ENCODE measurements around the gene REM2. TPM values are rescaled to one million over a fixed set of nuclear protein-coding genes. Genes with fewer than 3 reads are reported as not detected.
"Not testable (repeated sequence)": the region's sequence is repeated elsewhere in the genome, so short reads cannot be mapped to it uniquely, and the experiment has no call there.

REM2 gene
- total RNA-seq, 4 donors from 2014 or later: 1.1 TPM; not detected in 3

DNA sequence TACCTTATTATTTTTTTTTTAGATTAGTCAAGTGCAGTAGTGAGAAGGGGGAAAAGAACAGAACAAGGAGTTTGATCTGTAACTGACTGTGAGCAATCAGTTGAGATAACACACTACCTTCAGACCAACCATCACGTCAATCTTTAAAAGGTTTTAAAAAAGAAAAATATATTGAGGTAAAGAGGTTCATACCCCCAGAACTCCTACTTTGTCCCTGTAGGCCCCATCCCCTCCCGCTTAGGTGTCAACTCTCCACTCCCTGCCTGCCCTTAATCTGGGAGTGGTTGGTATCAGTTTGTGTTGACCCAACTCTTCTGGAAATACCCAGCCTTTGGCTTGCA, 30.5 kb upstream of the REM2 start:
- intact Hi-C loops (cut with DNase I; ENCODE audit: low total_unique reads): loop anchor here (2.0 to 5.0 kb wide), 2 partner anchors 18 to 200 kb away; partner anchors contain the start of gene LRP10
- ATAC-seq: no peak

DNA sequence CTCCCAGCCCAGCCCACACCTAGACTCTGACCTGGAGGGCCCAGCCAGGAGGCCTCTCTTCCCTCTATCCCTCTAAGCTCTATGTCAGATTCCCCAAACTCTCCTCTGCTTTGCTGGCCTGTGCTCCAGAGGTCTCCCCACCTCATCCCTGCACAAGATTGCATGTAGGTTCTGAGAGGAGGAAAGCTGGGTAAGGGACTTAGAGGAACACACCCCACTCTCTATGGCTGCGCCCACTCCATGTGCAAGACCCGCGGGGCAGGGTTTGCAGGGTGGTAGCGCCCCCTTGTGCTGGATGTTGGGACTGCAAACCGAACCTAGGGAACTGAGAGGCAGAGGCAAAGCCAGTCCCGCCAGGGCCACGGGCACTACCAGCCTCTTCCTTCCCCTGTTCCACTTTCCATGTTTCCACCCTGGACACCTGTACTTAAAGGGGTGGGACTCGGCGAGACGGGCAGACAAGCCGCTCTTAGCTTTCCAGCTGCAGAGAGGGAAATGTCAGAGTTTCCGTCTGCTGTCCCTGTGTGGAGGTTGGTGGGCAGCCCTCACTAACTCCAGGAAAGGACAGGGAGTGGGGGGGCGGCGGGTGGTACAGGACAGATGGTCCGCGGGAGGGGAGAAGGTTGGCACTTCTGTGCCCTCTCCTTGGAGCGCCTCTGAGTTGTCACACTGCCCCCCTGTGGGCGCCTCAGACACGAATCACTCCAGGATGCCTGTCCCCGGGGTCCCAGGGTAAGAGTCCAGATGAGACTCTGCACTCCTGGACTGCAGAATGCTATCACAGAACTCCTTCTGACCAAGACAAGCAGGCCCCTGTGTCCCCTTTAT, 29.9 kb upstream of the REM2 start:
- H3K4me3 ChIP-seq: peak overlapping the region; percentile 43 to 56 (median 50)
- peak overlapping the region in 1 of 4 donors; percentile 32 for H3K27ac ChIP-seq
- no peaks in the 10 kb centered on the region for H3K9me3 ChIP-seq
- DNase-seq (peak; percentile 52 to 80), ATAC-seq (peak; percentile 60 to 66)
- H3K27me3 ChIP-seq: no peaks in the 10 kb centered on the region
- intact Hi-C loops (cut with DNase I; ENCODE audit: low total_unique reads): loop anchor here (1.0 to 5.0 kb wide), 4 partner anchors 18 to 296 kb away; partner anchors contain the start of gene LRP10
- in situ Hi-C loops (cut with MboI; ENCODE audit: low sequenced_read_pairs in 4 of 4): loop anchor here (10.0 to 25.0 kb wide), 3 partner anchors 288 to 466 kb away; no protein-coding TSS in a partner anchor
- no peak for TF ChIP-seq POLR2A (IDR thresholded peaks at IDR 0.05)
- TF ChIP-seq, protein P1, sequence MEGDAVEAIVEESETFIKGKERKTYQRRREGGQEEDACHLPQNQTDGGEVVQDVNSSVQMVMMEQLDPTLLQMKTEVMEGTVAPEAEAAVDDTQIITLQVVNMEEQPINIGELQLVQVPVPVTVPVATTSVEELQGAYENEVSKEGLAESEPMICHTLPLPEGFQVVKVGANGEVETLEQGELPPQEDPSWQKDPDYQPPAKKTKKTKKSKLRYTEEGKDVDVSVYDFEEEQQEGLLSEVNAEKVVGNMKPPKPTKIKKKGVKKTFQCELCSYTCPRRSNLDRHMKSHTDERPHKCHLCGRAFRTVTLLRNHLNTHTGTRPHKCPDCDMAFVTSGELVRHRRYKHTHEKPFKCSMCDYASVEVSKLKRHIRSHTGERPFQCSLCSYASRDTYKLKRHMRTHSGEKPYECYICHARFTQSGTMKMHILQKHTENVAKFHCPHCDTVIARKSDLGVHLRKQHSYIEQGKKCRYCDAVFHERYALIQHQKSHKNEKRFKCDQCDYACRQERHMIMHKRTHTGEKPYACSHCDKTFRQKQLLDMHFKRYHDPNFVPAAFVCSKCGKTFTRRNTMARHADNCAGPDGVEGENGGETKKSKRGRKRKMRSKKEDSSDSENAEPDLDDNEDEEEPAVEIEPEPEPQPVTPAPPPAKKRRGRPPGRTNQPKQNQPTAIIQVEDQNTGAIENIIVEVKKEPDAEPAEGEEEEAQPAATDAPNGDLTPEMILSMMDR (IDR thresholded peaks at IDR 0.05 in 4 of 5, conservative IDR thresholded peaks at IDR 0.05 in 1 of 5): peak; percentile 90 to 98 (median 94)
- no peaks in the 10 kb centered on the region for H3K36me3 ChIP-seq
- peaks cover 40% of the 10 kb centered on the region in 2 donors for H3K4me1 ChIP-seq

More for the DNA sequence above, 30.5 kb upstream of the REM2 start:
- peaks cover 42 to 46% of the 10 kb centered on the region in 2 donors for H3K4me1 ChIP-seq
- no peak for TF ChIP-seq POLR2A (IDR thresholded peaks at IDR 0.05)
- TF ChIP-seq, protein P1 (IDR thresholded peaks at IDR 0.05 in 4 of 5, conservative IDR thresholded peaks at IDR 0.05 in 1 of 5): no peak
- H3K9me3 ChIP-seq: no peaks in the 10 kb centered on the region
- no peak overlapping the region for H3K4me3 ChIP-seq
- no peaks in the 10 kb centered on the region for H3K36me3 ChIP-seq
- H3K27me3 ChIP-seq: no peaks in the 10 kb centered on the region
- no peak for DNase-seq
- in situ Hi-C loops (cut with MboI; ENCODE audit: low sequenced_read_pairs in 4 of 4): loop anchor here (10.0 to 25.0 kb wide), 3 partner anchors 288 to 465 kb away; no protein-coding TSS in a partner anchor
- H3K27ac ChIP-seq: no peak overlapping the region

DNA sequence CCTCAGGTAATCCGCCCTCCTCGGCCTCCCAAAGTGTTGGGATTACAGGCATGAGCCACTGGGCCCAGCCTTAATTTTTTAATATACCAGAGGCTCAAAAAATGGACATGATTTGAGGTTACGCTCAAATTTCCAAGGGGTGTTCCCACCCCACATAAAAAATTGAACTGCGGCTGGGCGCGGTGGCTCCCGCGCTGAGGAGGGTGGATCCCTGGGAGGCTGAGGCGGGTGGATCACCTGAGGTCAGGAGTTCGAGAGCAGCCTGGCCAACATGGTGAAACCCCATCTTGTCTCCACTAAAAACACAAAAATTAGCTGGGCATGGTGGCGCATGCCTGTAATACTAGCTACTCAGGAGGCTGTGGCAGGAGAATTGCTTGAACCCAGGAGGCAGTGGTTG, 28.7 kb upstream of the REM2 start:
- intact Hi-C loops (cut with DNase I; ENCODE audit: low total_unique reads) (loop anchor here (5.0 kb wide), 1 partner anchor 202 kb away; no protein-coding TSS in a partner anchor), in situ Hi-C loops (cut with MboI; ENCODE audit: low sequenced_read_pairs in 4 of 4) (loop anchor here (10.0 to 25.0 kb wide), 3 partner anchors 289 to 467 kb away; no protein-coding TSS in a partner anchor)
- H3K4me3 ChIP-seq, H3K9me3 ChIP-seq, ATAC-seq, H3K27ac ChIP-seq, H3K27me3 ChIP-seq, H3K36me3 ChIP-seq, DNase-seq: not testable (repeated sequence)
- peaks cover 29% of the 10 kb centered on the region in 2 donors for H3K4me1 ChIP-seq

DNA sequence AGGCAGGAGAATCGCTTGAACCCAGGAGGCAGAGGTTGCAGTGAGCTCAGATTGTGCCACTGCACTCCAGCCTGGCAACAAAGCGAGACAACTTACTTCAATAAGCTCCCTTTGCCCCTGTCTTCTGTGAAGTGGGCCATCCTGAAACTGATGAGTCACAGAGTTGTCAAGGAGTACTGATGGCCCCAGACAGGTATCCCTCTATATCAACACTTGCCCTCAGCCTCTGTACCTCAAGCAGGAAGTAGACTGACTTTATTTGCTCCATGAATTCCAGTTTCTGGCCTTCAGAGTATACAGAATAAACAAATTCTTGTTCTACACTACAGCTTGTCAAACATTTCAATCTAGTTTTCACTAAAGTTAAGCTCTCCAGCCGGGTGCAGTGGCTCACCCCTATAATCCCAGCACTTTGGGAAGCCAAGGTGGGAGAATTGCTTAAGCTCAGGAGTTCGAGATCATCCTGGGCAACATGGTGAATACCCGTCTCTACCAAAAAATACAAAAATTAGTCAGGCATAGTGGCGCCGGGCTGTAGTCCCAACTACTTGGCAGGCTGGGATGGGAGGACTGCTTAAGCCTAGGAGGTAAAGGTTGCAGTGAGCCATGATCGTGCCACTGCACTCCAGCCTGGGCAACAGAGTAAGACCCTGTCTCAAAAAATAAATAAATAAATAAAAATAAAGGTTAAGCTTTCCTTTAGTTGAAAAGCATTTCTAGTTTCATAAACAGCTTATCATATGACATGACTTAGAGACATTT, 27.9 kb upstream of the REM2 start:
- H3K4me3 ChIP-seq: no peak overlapping the region
- TF ChIP-seq, protein P1 (IDR thresholded peaks at IDR 0.05 in 4 of 5, conservative IDR thresholded peaks at IDR 0.05 in 1 of 5): no peak
- TF ChIP-seq POLR2A (IDR thresholded peaks at IDR 0.05): no peak
- no peaks in the 10 kb centered on the region for H3K36me3 ChIP-seq
- H3K4me1 ChIP-seq: peaks cover 20 to 21% of the 10 kb centered on the region in 2 donors
- no peaks in the 10 kb centered on the region for H3K9me3 ChIP-seq
- no peaks in the 10 kb centered on the region for H3K27me3 ChIP-seq
- in situ Hi-C loops (cut with MboI; ENCODE audit: low sequenced_read_pairs in 4 of 4) (loop anchor here (5.0 to 25.0 kb wide), 4 partner anchors 33 to 468 kb away; no protein-coding TSS in a partner anchor), intact Hi-C loops (cut with DNase I; ENCODE audit: low total_unique reads) (loop anchor here (5.0 kb wide), 1 partner anchor 203 kb away; no protein-coding TSS in a partner anchor)
- H3K27ac ChIP-seq: no peak overlapping the region
- DNase-seq: no peak
- no peak for ATAC-seq
